OCI-LY1 (cell line): ENCODE measurements around the gene CD6.

ENCODE experiments used
- CTCF ChIP-seq: fragments of 200-600 bp; sonication (generic), shearing (Covaris generic); IDR thresholded peaks from 2 replicates; pipeline ENCODE4 v1.5.1; 2017; ENCODE audit warnings: mild to moderate bottlenecking, antibody characterized with exemption, low read length, moderate library complexity, mixed read lengths
- EZH2 ChIP-seq: fragments of 200-600 bp; sonication (generic), shearing (Covaris generic); IDR thresholded peaks from 2 replicates; pipeline ENCODE4 v1.8.0; 2017; ENCODE audit warnings: borderline replicate concordance, mixed run types, mild to moderate bottlenecking, antibody characterized with exemption, low read length, moderate library complexity, mixed read lengths

- no peak for TF ChIP-seq CTCF
- no peak for TF ChIP-seq EZH2
These were observed 53.7 kb downstream of the CD6 start for GRCh38 chr11:61024938-61025820.
